Activated T-helper 9 cell treated with anti-CD3 and anti-CD28 coated beads, Interleukin-2, amount 50 U/mL, for 16 hours (primary cell): ENCODE measurements around the gene TESK1.

Experiments
- DNase-seq: peaks from one replicate; pipeline ENCODE4 v3.0.0-alpha.2; 2020; ENCODE audit warnings: low read depth

Gene TESK1

GRCh38 chr9:35604578-35605350 is at the start of gene TESK1:
Gene TESK1 (plus strand): TSS chr9:35605262. CDS start chr9:35605620, 358 bp downstream.
- DNase-seq, result peak; percentile 79

GRCh38 chr9:35555881-35556280 is 49.2 kb upstream of the TESK1 start:
- no peak for DNase-seq

- DNase-seq, result no peak
Measured at GRCh38 chr9:35556776-35557175, 48.3 kb upstream of the TESK1 start.

- DNase-seq, result no peak
Measured at GRCh38 chr9:35557320-35557719, 47.7 kb upstream of the TESK1 start.

GRCh38 chr9:35558185-35558584 is 46.9 kb upstream of the TESK1 start:
- no peak for DNase-seq

GRCh38 chr9:35559792-35560530 is 45.1 kb upstream of the TESK1 start:
- DNase-seq, result no peak

GRCh38 chr9:35560625-35561337 is 44.3 kb upstream of the TESK1 start:
- DNase-seq, result no peak

GRCh38 chr9:35561468-35562261 is 43.4 kb upstream of the TESK1 start:
- DNase-seq, result no peak

- DNase-seq, result no peak
Measured at GRCh38 chr9:35562895-35563780, 41.9 kb upstream of the TESK1 start.

GRCh38 chr9:35563791-35564197 is 41.3 kb upstream of the TESK1 start:
- DNase-seq, result no peak

- DNase-seq, result no peak
Measured at GRCh38 chr9:35564658-35565061, 40.4 kb upstream of the TESK1 start.

GRCh38 chr9:35566417-35566816 is 38.6 kb upstream of the TESK1 start:
- DNase-seq, result no peak

GRCh38 chr9:35568196-35568595 is 36.9 kb upstream of the TESK1 start:
- DNase-seq, result no peak

GRCh38 chr9:35569206-35569605 is 35.9 kb upstream of the TESK1 start:
- DNase-seq, result no peak

GRCh38 chr9:35570709-35571504 is 34.2 kb upstream of the TESK1 start:
- no peak for DNase-seq

- DNase-seq, result no peak
Measured at GRCh38 chr9:35574578-35575122, 30.4 kb upstream of the TESK1 start.

GRCh38 chr9:35575478-35575877 is 29.6 kb upstream of the TESK1 start:
- DNase-seq, result no peak

GRCh38 chr9:35577486-35577885 is 27.6 kb upstream of the TESK1 start:
- DNase-seq, result no peak

- no peak for DNase-seq
Measured at GRCh38 chr9:35579130-35579529, 25.9 kb upstream of the TESK1 start.
